ENCODE measurements around the gene PLXDC1. TPM values are rescaled to one million over a fixed set of nuclear protein-coding genes. Genes with fewer than 3 reads are reported as not detected.
"Not testable (repeated sequence)": the region's sequence is repeated elsewhere in the genome, so short reads cannot be mapped to it uniquely, and the experiment has no call there.

The PLXDC1 gene
- polyA plus RNA-seq, 1 donor from 2014 or later, result not detected

- H3K9me3 Mint-ChIP-seq, result no peaks in the 10 kb centered on the region
- H3K4me1 Mint-ChIP-seq, result peaks cover 0 to 8% (median 3%) of the 10 kb centered on the region in 3 donors
- peaks cover 2% of the 10 kb centered on the region for H3K27me3 Mint-ChIP-seq
- H3K36me3 Mint-ChIP-seq, result peaks cover 2% of the 10 kb centered on the region
- H3K4me3 Mint-ChIP-seq, result no peak overlapping the region
- H3K27ac Mint-ChIP-seq, result no peak overlapping the region
These were observed 12.8 kb downstream of the PLXDC1 start for GRCh38 chr17:39138431-39139160.

GRCh38 chr17:39134878-39135277 lies 16.6 kb downstream of the PLXDC1 start:
- Mint-ChIP-seq H3K9me3 (no peaks in the 10 kb centered on the region), H3K4me1 (peaks cover 0 to 8% (median 3%) of the 10 kb centered on the region in 3 donors), H3K4me3 (no peak overlapping the region), H3K27ac (no peak overlapping the region), H3K36me3 (no peaks in the 10 kb centered on the region), H3K27me3 (peaks cover 6% of the 10 kb centered on the region)

- H3K36me3 Mint-ChIP-seq, result no peaks in the 10 kb centered on the region
- H3K4me3 Mint-ChIP-seq, result no peak overlapping the region
- no peaks in the 10 kb centered on the region for H3K9me3 Mint-ChIP-seq
- H3K27me3 Mint-ChIP-seq, result peaks cover 8% of the 10 kb centered on the region
- H3K4me1 Mint-ChIP-seq, result no peaks in the 10 kb centered on the region
- H3K27ac Mint-ChIP-seq, result no peak overlapping the region
These were observed 19.2 kb downstream of the PLXDC1 start for GRCh38 chr17:39132192-39132610.

GRCh38 chr17:39131616-39132015 lies 19.8 kb downstream of the PLXDC1 start:
- H3K36me3 Mint-ChIP-seq, result no peaks in the 10 kb centered on the region
- H3K4me3 Mint-ChIP-seq, result no peak overlapping the region
- no peaks in the 10 kb centered on the region for H3K4me1 Mint-ChIP-seq
- H3K27me3 Mint-ChIP-seq, result peaks cover 8% of the 10 kb centered on the region
- H3K9me3 Mint-ChIP-seq, result no peaks in the 10 kb centered on the region
- no peak overlapping the region for H3K27ac Mint-ChIP-seq

- Mint-ChIP-seq H3K9me3 (no peaks in the 10 kb centered on the region), H3K4me1 (no peaks in the 10 kb centered on the region), H3K36me3 (no peaks in the 10 kb centered on the region), H3K4me3 (no peak overlapping the region), H3K27ac (no peak overlapping the region), H3K27me3 (peaks cover 8% of the 10 kb centered on the region)
These were observed 21.2 kb downstream of the PLXDC1 start for GRCh38 chr17:39130205-39130604.

GRCh38 chr17:39129544-39129943 lies 21.9 kb downstream of the PLXDC1 start:
- not testable (repeated sequence) for H3K36me3 Mint-ChIP-seq

GRCh38 chr17:39126436-39126835 lies 25.0 kb downstream of the PLXDC1 start:
- H3K36me3 Mint-ChIP-seq, result no peaks in the 10 kb centered on the region

More at GRCh38 chr17:39129544-39129943, 21.9 kb downstream of the PLXDC1 start:
- not testable (repeated sequence) for H3K9me3 Mint-ChIP-seq, H3K4me1 Mint-ChIP-seq, H3K27me3 Mint-ChIP-seq, H3K4me3 Mint-ChIP-seq, H3K27ac Mint-ChIP-seq

GRCh38 chr17:39125143-39125875 lies 26.1 kb downstream of the PLXDC1 start:
- H3K9me3 Mint-ChIP-seq, result no peaks in the 10 kb centered on the region
- H3K36me3 Mint-ChIP-seq, result no peaks in the 10 kb centered on the region
- no peak overlapping the region for H3K4me3 Mint-ChIP-seq
- H3K27ac Mint-ChIP-seq, result no peak overlapping the region
- peaks cover 2% of the 10 kb centered on the region for H3K27me3 Mint-ChIP-seq
- no peaks in the 10 kb centered on the region for H3K4me1 Mint-ChIP-seq

More at GRCh38 chr17:39126436-39126835, 25.0 kb downstream of the PLXDC1 start:
- Mint-ChIP-seq H3K27me3 (peaks cover 2% of the 10 kb centered on the region), H3K9me3 (no peaks in the 10 kb centered on the region), H3K27ac (no peak overlapping the region), H3K4me3 (no peak overlapping the region), H3K4me1 (no peaks in the 10 kb centered on the region)

- no peak overlapping the region for H3K4me3 Mint-ChIP-seq
- H3K4me1 Mint-ChIP-seq, result peaks cover 6 to 9% (median 6%) of the 10 kb centered on the region in 3 donors
- no peaks in the 10 kb centered on the region for H3K9me3 Mint-ChIP-seq
- no peaks in the 10 kb centered on the region for H3K36me3 Mint-ChIP-seq
- H3K27me3 Mint-ChIP-seq, result peaks cover 2% of the 10 kb centered on the region
- H3K27ac Mint-ChIP-seq, result no peak overlapping the region
These were observed 27.8 kb downstream of the PLXDC1 start for GRCh38 chr17:39123627-39124026.

GRCh38 chr17:39122991-39123390 lies 28.4 kb downstream of the PLXDC1 start:
- Mint-ChIP-seq H3K27ac (no peak overlapping the region), H3K4me1 (peaks cover 9 to 12% (median 9%) of the 10 kb centered on the region in 3 donors), H3K36me3 (no peaks in the 10 kb centered on the region)

GRCh38 chr17:39121919-39122318 lies 29.5 kb downstream of the PLXDC1 start:
- H3K36me3 Mint-ChIP-seq, H3K4me3 Mint-ChIP-seq, H3K27me3 Mint-ChIP-seq, H3K9me3 Mint-ChIP-seq, H3K27ac Mint-ChIP-seq: not testable (repeated sequence)
- peaks cover 9 to 14% (median 10%) of the 10 kb centered on the region in 3 donors for H3K4me1 Mint-ChIP-seq

More at GRCh38 chr17:39122991-39123390, 28.4 kb downstream of the PLXDC1 start:
- no peak overlapping the region for H3K4me3 Mint-ChIP-seq
- no peaks in the 10 kb centered on the region for H3K9me3 Mint-ChIP-seq
- peaks cover 2% of the 10 kb centered on the region for H3K27me3 Mint-ChIP-seq

GRCh38 chr17:39118674-39119419 lies 32.6 kb downstream of the PLXDC1 start:
- Mint-ChIP-seq H3K4me1 (peaks cover 9 to 14% (median 10%) of the 10 kb centered on the region in 3 donors), H3K4me3 (peak overlapping the region in 3 of 4 donors; percentile 10 to 89 (median 87)), H3K27ac (peak overlapping the region in 2 of 3 donors; percentile 3 to 80), H3K9me3 (no peaks in the 10 kb centered on the region), H3K27me3 (no peaks in the 10 kb centered on the region), H3K36me3 (no peaks in the 10 kb centered on the region)

- H3K9me3 Mint-ChIP-seq, result no peaks in the 10 kb centered on the region
- no peak overlapping the region for H3K4me3 Mint-ChIP-seq
These were observed 35.2 kb downstream of the PLXDC1 start for GRCh38 chr17:39116224-39116623.

GRCh38 chr17:39115135-39115534 lies 36.3 kb downstream of the PLXDC1 start:
- Mint-ChIP-seq H3K9me3 (no peaks in the 10 kb centered on the region), H3K27me3 (no peaks in the 10 kb centered on the region), H3K27ac (no peak overlapping the region), H3K36me3 (peaks cover 1% of the 10 kb centered on the region), H3K4me3 (no peak overlapping the region), H3K4me1 (peaks cover 9 to 14% (median 10%) of the 10 kb centered on the region in 3 donors)

More at GRCh38 chr17:39116224-39116623, 35.2 kb downstream of the PLXDC1 start:
- H3K4me1 Mint-ChIP-seq, result peaks cover 9 to 14% (median 10%) of the 10 kb centered on the region in 3 donors
- H3K36me3 Mint-ChIP-seq, result no peaks in the 10 kb centered on the region
- H3K27ac Mint-ChIP-seq, result no peak overlapping the region
- no peaks in the 10 kb centered on the region for H3K27me3 Mint-ChIP-seq

- Mint-ChIP-seq H3K9me3 (no peaks in the 10 kb centered on the region), H3K4me3 (no peak overlapping the region), H3K4me1 (peaks cover 9 to 11% (median 10%) of the 10 kb centered on the region in 3 donors), H3K27ac (no peak overlapping the region), H3K27me3 (no peaks in the 10 kb centered on the region), H3K36me3 (peaks cover 1% of the 10 kb centered on the region)
These were observed 36.7 kb downstream of the PLXDC1 start for GRCh38 chr17:39114723-39115122.
